Embryonic facial prominence (tissue), 1 donor: ENCODE results near the gene CRACR2A.

Experiments
- DNase-seq: peaks from one replicate; pipeline ENCODE4 v3.0.0-alpha.2; 2016; ENCODE audit errors: extremely low spot score

The CRACR2A gene

GRCh38 chr12:3685830-3686229 lies 67.1 kb downstream of the CRACR2A start:
- DNase-seq = no peak

GRCh38 chr12:3684449-3685051 lies 68.4 kb downstream of the CRACR2A start:
- DNase-seq = no peak

DNA sequence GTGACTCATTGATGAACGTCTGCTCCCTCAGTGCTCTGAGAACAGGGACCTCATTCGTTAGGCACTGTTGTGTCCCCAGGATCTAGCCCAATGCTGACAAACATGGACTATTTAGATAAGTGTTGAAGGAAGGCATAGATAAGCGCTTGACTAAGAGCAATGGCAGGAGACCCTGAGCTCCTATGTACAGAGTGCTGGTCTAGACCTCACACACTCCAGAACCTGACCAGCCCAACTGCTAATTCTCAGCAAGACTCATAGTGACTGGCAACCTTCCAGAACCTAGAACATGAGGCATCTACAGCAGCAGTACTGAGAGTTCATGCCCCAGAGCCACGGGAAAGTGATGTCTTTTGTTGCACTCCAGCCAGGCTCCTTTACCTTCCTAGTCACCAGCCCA lies 69.2 kb downstream of the CRACR2A start:
- no peak for DNase-seq

GRCh38 chr12:3681595-3682061 lies 71.3 kb downstream of the CRACR2A start:
- no peak for DNase-seq

- DNase-seq = no peak
Measured at GRCh38 chr12:3680919-3681594, 71.9 kb downstream of the CRACR2A start.

- DNase-seq = no peak
Measured at GRCh38 chr12:3679831-3680230, 73.1 kb downstream of the CRACR2A start.

GRCh38 chr12:3677609-3678008 lies 75.3 kb downstream of the CRACR2A start:
- no peak for DNase-seq

DNA sequence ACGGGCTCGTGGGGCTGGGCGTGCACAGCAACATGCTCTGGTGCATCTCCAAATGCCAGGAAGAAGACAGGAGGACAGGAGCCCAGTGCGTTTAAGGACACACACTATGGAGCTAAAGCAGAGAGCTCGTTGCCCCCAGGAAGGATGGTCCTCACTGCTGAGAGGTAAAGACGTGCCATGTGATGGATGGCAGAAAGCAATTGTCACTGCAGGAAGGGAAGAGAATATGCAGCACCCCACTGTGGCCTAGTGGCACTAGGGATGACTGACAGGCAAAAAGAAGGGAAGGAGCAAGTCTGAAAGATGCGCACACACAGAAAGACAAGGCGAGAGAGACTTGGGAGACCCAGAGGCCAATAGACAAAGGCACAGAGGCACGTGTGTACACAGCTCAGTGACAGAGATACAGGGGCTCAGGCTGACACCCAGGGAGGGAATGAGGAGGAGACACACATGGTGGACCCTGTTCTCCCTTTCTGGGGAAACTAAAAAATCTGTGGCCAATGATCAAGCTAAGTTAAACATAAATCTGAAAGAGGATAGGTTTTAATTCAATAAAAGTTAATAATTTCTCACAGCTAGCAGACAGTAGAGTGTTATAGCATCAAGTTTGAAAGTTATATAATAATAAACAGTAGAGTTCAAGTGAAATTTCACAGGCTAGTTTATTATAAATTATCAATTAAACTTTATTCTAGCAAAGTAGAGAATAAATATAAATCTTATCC lies 78.8 kb downstream of the CRACR2A start:
- DNase-seq = no peak

- DNase-seq = no peak
Measured at GRCh38 chr12:3672113-3672509, 80.8 kb downstream of the CRACR2A start.

DNA sequence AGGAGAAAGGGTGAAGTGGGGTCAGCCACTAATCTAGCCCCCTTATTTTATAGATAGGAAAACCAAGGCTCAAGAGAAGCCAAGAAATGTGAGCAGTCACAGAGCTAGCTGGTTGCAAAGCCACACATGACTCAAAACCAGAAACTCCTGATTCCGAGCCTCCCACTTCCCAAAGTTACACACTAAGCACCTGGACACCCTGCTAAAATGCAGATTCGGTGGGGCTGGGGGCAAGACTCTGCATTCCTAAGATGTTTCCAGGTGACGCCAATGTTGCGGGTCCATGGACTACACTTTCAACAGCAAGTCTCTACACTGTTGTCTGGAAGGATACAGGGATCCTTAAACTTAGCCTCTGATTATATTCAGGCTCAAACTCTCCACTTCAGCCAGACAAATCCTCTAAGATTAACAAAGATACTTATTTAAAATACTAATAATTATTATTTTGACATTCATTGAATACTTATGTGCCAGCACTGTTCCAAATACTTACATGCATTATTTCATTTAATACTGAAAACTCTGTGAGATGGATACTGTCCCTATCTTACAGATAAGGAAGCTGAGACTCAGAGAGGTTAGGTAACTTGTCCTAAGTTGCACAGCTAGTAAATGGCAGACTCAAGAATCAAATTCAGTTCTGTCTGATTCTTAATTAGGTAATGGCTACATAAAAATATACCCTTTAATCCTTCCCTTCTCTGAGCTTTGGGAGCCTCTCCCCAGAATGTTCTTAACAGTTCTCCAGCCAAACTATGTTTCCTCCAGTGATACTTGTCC lies 81.4 kb downstream of the CRACR2A start:
- no peak for DNase-seq

DNA sequence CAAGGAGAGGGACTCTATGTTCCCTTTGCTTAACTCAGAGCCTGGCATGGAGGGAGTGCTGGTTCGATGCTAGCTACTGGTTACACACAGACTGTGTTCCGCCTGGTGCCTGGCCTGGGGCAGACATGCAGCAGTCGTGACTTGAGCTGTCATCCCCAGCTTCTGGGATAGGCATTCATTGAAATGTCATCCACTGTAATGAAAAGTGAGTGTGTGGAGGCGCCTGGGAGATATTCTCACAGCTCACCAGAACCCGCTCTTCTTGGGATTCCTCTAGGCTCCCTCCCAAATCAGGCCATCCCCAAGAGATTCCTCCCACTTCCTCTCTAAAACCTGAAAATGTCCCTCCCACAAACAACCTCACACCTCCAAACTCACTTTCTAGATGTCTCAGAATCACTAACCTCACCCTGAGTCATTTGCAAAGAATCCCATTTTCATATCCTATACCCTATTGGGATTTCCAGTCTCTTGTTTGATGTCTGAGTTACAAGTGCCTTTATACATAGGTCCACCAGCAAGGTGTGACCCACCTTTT lies 82.8 kb downstream of the CRACR2A start:
- DNase-seq = no peak

- DNase-seq = no peak
Measured at GRCh38 chr12:3669594-3669993, 83.3 kb downstream of the CRACR2A start.

DNA sequence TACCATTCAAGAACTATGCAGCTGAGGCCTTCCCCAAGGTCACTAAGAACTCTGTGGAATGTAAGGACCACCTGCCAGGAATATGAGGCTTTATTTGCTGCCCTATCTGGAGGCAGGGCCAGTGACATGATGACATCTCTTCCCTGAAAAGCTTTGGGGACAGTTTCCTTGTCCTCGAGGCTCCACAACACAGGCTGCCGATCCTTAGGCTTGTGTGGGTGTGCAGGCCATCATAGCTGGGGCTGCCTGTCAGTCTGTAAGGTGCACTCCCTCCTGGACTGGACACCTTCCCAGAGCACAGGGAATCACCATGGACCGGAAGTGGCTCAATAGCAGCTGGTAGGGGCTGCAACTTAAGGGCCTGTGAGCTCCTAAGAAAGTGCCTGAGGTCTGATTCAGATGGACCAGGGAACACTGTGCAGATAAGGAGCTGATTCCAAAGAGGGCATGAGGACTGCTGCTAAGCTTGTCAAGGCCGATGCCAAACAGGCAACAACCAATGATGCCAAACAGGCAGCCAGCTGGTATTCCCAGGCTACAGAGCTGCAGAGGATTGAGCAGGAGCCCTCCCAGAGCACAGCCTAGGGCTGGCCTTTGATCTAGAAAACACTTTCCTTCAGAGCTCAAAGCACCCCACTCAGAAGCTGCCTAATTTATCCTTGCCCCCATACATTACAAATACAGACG lies 84.3 kb downstream of the CRACR2A start:
- DNase-seq = no peak

GRCh38 chr12:3667485-3667884 lies 85.4 kb downstream of the CRACR2A start:
- DNase-seq = no peak

DNA sequence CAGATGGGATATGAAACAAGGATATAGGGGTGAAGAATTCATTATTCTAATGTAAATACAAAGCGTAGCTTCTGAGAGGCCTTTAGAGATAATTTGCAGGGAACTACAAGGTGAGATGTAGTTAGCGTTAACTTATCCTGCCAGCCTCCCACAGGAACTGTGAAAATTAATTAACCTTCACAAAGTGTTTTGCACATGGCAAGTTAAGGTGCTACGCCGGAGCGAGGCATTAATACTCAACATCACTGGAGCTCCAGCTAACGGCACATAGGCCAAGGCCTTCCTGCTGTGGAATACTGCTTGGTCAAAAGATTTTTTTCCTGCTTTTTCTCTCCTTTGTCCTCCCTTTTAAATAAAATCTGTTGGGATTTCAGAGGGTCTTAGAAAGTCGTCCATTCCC lies 86.5 kb downstream of the CRACR2A start:
- no peak for DNase-seq

GRCh38 chr12:3662521-3662921 lies 90.4 kb downstream of the CRACR2A start:
- no peak for DNase-seq

DNA sequence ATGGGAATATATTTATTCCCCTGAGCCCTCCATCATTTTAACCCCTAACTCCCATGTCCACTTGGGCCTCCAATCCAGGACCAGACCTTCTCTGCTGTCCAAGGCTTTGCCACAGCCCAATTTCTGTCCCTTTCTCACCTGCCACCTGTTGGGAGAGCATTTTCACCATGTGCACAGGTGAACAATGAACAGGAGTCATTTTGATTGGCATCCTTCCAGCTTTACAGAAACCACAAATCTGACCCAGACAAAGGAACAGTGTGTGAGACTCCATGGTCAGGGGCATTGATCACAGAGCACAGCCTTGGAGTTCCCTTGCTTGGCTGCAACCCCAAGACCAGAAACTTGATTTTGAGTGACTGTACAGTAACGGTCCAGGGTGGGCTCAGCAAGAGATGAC lies 91.9 kb downstream of the CRACR2A start:
- no peak for DNase-seq

- DNase-seq = no peak
Measured at GRCh38 chr12:3658327-3659163, 94.4 kb downstream of the CRACR2A start.

GRCh38 chr12:3656946-3657622 lies 95.8 kb downstream of the CRACR2A start:
- no peak for DNase-seq
